Effector memory CD4-positive, alpha-beta T cell (primary cell): Measurements from ENCODE around the gene DVL2.

Experiments
- DNase-seq, 3 donors: peaks; one replicate each; pipeline ENCODE4 v3.0.0-alpha.2; 2020
- H3K27ac ChIP-seq: 2 replicates; pipeline ENCODE4 v1.7.0; 2013; ENCODE audit warnings: mild to moderate bottlenecking, low read length, moderate library complexity; ENCODE audit not compliant: insufficient read depth, poor library complexity, severe bottlenecking
- H3K27me3 ChIP-seq: replicated peaks from 2 replicates; pipeline ENCODE4 v1.7.0; 2013; ENCODE audit warnings: mild to moderate bottlenecking, low read length; ENCODE audit not compliant: insufficient read depth, control insufficient read depth, poor library complexity, severe bottlenecking
- H3K36me3 ChIP-seq: 2 replicates; pipeline ENCODE4 v1.7.0; 2013; ENCODE audit warnings: mild to moderate bottlenecking, low read length, moderate library complexity; ENCODE audit not compliant: control insufficient read depth, insufficient read depth
- H3K4me1 ChIP-seq: 2 replicates; pipeline ENCODE4 v1.7.0; 2013; ENCODE audit warnings: low read length, mild to moderate bottlenecking; ENCODE audit not compliant: control insufficient read depth, insufficient read depth, poor library complexity, severe bottlenecking
- H3K4me3 ChIP-seq: 2 replicates; pipeline ENCODE4 v1.7.0; 2013; ENCODE audit warnings: low read length, low read depth, mild to moderate bottlenecking; ENCODE audit not compliant: insufficient read depth, poor library complexity, severe bottlenecking
- H3K9me3 ChIP-seq: 2 replicates; pipeline ENCODE4 v1.7.0; 2013; ENCODE audit warnings: mild to moderate bottlenecking, low read length, moderate library complexity; ENCODE audit not compliant: control insufficient read depth

The DVL2 gene

DNA sequence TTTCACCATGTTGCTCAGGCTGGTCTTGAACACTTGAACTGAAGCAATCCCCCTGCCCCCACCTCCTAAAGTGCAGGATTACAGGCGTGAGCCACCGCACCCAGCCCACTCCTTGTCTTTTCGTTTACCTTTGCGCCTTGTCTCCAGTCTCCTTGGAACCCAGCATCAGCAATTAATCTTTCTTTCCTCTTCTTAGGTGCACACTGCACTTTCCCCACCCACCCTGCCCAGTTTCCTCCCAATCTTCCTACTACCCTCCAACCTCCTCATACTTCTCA lies 29.4 kb upstream of the DVL2 start:
- H3K9me3 ChIP-seq, result no peaks in the 10 kb centered on the region
- no peak for DNase-seq
- H3K27me3 ChIP-seq, result no peaks in the 10 kb centered on the region
- H3K36me3 ChIP-seq, result peaks cover 5% of the 10 kb centered on the region
- no peak overlapping the region for H3K27ac ChIP-seq
- H3K4me3 ChIP-seq, result no peak overlapping the region
- peaks cover 30% of the 10 kb centered on the region for H3K4me1 ChIP-seq

DNA sequence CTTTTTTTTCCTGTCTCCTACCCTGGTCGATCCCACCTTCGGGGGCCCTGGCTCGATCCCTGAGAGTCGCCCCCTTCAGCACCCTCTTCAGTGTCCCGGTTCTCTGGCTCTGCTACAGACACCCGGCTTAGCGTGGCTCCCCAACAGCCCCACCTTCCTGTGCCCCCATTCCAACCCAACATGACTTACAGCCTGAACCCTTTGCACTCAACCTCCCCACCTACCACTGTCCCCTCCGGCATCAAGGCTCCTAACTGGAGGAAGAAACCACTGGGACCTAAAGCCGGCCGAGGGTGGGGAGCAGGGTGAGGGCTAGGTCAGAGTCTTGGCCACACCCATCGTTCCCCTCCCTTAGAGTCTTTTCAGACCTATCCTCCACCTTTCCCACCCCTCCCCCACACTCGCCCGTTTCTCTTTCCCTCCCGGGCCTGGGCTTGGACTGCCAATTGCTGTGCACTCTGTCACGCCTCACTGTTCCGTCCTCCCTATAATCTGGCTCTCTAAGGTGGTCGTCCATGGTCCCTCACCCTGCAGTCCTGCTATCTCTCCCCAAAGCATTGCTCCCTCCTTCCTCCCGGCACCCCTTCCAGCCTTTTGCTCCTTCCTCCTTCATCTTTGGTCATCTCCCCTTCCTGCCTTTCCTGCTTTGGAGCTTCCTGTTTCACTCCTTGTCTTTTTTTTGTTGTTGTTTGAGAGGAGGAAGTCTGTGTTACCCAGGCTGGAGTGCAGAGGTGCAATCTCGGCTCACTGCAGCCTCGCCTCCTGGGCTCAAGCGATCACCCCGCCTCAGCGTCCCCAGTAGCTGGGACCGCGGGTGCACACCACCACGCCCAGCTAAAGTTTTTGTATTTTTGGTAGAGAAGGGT lies 28.9 kb upstream of the DVL2 start:
- no peaks in the 10 kb centered on the region for H3K27me3 ChIP-seq
- no peaks in the 10 kb centered on the region for H3K9me3 ChIP-seq
- DNase-seq, result no peak
- H3K36me3 ChIP-seq, result peaks cover 9% of the 10 kb centered on the region
- peak overlapping the region; percentile 62 for H3K4me3 ChIP-seq
- H3K27ac ChIP-seq, result no peak overlapping the region
- H3K4me1 ChIP-seq, result peaks cover 30% of the 10 kb centered on the region

DNA sequence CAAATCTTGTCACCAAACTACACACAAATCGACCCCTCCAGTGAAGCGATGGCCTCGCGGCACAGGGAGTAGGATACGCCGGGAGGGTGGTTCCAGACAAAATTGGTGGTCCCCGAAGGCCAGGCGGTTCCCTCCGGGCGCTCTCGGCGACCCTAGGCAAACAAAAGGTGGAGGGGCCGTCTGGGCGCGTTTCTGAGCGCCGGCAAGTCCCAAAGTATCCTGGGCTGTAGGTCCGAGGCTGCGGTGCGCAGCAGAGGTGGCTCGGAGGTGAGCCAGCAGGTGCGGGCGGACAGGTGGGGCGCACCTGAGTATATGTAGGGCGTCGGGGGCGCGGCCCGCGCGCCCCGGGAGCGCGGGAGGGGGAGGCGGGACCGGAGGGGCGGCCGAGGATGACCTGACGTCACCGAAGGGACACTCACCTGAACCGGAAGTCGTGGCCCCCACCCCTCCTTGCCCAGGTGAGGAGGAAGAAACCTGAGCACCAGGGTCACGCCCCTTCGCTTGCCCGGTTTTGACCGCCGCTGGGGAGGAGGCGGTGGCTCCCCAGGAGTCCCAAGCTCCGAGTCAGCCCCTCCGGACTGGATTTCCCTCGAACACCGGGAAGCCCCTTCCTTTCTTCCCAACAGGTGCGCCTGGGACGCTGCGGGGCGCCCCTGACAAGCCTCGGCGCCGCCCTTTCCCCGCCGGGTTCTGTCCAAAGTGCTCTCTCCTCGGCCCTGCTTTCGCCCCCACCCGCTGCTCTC lies 28.0 kb upstream of the DVL2 start, which contains the start of gene CLDN7:
Gene CLDN7, minus strand, starts transcription at position 287 of the 743 bp plus-strand sequence. CDS start 435 bp downstream, outside the sequence.
- Histone ChIP-seq H3K27me3 (no peaks in the 10 kb centered on the region), H3K4me1 (peaks cover 30% of the 10 kb centered on the region), H3K27ac (peak within 1 kb of the TSS; percentile 57), H3K36me3 (peaks cover 9% of the 10 kb centered on the region), H3K4me3 (peak within 1 kb of the TSS; percentile 62), H3K9me3 (no peaks in the 10 kb centered on the region)
- DNase-seq, result no peak

DNA sequence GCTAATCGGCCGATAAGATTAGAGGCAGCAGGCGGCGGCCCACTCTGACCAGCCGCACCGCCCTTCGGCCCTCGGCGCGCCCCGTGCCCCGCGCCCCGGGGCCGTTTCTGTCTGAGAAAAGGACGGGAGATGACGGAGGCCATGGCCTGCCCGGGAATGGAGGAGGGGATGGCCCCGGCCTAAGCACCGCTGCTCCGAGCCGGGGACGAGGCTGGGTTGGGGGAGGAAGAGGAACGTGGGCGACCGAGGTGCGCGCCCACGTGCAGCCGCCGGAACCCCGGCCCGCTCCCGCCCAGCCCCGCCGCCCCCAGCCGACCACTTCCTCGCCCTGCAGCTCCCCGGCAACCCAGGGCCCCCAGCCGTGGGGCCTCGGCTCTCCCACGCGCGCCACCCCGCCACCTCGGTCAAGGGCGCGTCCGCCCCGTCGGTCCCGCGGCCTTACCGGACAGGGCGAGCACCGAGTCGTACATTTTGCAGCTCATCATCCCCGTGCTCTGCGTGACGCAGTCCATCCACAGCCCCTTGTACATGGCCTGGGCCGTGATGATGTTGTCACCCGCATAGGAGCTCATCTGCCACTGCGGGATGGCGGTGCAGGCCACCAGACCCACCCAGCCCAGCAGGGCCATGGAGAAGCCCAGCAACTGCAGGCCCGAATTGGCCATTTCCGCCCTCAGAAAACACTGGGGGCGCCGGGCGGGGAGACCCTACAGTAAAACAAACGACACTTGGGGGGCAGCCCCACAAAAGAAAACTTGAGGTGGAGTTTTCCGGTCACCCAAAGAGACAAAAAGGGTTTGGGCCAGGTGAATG lies 27.3 kb upstream of the DVL2 start:
- peaks cover 30% of the 10 kb centered on the region for H3K4me1 ChIP-seq
- H3K9me3 ChIP-seq, result no peaks in the 10 kb centered on the region
- H3K4me3 ChIP-seq, result peak overlapping the region; percentile 62
- H3K36me3 ChIP-seq, result peaks cover 12% of the 10 kb centered on the region
- no peaks in the 10 kb centered on the region for H3K27me3 ChIP-seq
- peak overlapping the region; percentile 57 for H3K27ac ChIP-seq
- DNase-seq, result no peak

DNA sequence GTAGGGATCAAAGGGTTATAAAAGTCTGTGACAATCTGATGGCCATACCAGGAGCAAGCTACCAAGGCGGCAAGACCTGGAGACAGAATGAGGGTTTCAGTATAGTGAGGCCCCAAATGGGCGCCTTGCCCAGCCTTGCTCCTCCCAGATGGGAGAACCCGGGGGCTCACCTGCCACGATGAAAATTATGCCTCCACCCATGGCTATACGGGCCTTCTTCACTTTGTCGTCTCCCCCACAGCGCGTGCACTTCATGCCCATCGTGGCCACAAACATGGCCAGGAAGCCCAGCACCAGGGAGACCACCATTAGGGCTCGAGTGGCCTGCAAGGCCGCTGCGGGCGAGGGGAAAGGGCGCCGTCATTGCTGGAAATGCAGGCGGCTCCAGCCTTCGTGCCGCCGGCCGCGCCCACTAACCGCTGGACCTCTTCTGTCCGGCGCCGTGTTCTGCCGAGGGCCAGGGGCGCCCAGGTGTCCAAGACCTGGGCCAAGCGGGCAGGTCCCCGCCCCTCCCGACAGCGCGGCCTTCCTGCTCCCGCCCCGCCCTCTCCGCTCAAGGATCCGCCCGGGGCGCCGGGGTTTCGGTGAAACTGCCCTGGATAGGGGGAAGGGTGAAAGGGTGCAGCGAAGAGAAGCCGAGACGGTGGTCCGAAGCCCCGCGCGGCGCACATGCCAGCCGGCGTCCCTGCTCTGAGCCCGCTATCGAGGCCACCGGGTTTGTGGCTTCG lies 26.5 kb upstream of the DVL2 start:
- no peak for DNase-seq

DNA sequence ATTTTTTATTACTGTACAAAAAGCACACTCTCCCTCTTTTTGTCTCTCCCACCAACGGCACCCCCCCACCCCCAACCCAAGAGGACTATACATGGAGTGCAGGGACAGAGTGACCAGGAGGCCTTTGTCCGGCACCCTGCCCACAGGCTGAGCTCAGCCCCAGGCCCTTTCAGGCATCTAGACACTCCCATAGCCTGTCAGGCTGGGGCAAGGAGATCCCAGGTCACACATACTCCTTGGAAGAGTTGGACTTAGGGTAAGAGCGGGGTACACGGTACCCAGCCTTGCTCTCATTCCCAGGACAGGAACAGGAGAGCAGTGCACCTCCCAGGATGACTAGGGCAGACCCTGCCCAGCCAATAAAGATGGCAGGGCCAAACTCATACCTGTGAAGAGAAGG lies 25.8 kb upstream of the DVL2 start:
- H3K4me1 ChIP-seq, result peaks cover 30% of the 10 kb centered on the region
- H3K36me3 ChIP-seq, result peaks cover 15% of the 10 kb centered on the region
- H3K4me3 ChIP-seq, result no peak overlapping the region
- H3K9me3 ChIP-seq, result no peaks in the 10 kb centered on the region
- H3K27me3 ChIP-seq, result no peaks in the 10 kb centered on the region
- H3K27ac ChIP-seq, result no peak overlapping the region
- no peak for DNase-seq

More for the DNA sequence above, 26.5 kb upstream of the DVL2 start:
- Histone ChIP-seq H3K4me3 (peak overlapping the region; percentile 62), H3K27me3 (no peaks in the 10 kb centered on the region), H3K36me3 (peaks cover 15% of the 10 kb centered on the region), H3K9me3 (no peaks in the 10 kb centered on the region), H3K4me1 (peaks cover 30% of the 10 kb centered on the region), H3K27ac (peak overlapping the region; percentile 57)

DNA sequence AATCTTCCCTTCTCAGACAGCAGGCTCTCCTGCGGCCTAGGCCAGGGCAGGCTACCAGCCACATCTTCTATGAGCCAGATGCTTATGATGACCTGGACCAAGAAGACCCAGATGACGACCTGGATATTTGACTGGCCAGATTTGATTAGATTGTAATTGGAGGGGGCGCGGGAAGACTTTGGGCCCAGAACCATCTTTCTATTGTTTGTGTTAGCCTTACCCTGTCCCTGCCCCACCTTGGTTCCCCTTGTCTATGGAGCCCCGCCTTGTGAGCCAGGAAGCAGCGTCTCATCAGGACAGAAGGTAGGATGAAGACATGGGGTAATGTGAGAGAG lies 25.2 kb upstream of the DVL2 start:
- Histone ChIP-seq H3K27me3 (no peaks in the 10 kb centered on the region), H3K27ac (no peak overlapping the region), H3K9me3 (no peaks in the 10 kb centered on the region), H3K4me3 (no peak overlapping the region), H3K4me1 (peaks cover 30% of the 10 kb centered on the region), H3K36me3 (peaks cover 20% of the 10 kb centered on the region)
- no peak for DNase-seq

DNA sequence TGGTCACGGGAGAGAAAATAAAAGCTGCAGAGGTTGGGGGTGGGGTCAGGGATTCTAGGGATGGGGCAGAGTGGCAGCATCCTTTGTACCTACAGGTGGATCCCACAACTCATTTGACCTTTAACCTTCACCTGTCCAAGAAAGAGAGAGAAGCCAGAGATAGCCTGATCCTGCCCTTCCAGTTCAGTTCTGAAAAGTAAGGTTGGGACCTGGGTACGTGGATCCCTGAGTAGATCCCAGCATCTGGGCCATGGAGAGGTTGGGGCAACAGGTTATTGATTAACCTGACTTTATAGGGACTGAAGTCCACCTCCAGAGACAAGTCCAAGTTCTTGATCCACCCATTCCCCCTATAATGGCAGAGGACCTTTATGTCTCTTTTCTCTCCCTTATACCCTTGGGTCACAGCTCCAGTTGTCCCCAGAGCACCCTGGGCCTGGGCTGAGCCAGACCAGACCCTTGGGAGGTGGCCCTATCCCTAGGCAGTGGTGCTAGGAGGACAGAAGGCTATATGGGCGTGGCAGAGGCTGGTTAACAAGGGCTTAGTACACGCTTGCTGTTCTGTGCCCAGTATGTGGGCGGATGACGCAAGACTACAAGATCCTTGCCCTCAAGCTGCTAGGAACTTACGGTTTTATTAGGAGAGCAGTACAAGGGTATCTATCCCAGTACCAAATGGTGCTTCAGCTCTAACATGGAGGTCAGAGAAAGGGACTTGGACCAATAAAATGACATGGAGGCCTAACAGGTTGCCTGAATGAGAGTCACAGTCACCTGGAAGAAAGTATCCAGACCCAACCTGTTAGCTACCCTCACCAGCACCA lies 24.6 kb upstream of the DVL2 start:
- H3K9me3 ChIP-seq, result no peaks in the 10 kb centered on the region
- no peak overlapping the region for H3K27ac ChIP-seq
- H3K36me3 ChIP-seq, result peaks cover 23% of the 10 kb centered on the region
- H3K4me3 ChIP-seq, result no peak overlapping the region
- no peaks in the 10 kb centered on the region for H3K27me3 ChIP-seq
- peaks cover 30% of the 10 kb centered on the region for H3K4me1 ChIP-seq
- DNase-seq, result no peak
